GM12873 (cell line): ENCODE data around the gene LIPT2.

Source experiments
- TF ChIP-seq, protein P1 (sequence below): IDR thresholded peaks from 2 replicates; pipeline ENCODE4 v1.5.1; 2012; ENCODE audit warnings: low read depth, mild to moderate bottlenecking, moderate library complexity, low read length, control low read depth; ENCODE audit not compliant: insufficient read depth; ENCODE audit errors: missing control alignments

The LIPT2 gene

DNA sequence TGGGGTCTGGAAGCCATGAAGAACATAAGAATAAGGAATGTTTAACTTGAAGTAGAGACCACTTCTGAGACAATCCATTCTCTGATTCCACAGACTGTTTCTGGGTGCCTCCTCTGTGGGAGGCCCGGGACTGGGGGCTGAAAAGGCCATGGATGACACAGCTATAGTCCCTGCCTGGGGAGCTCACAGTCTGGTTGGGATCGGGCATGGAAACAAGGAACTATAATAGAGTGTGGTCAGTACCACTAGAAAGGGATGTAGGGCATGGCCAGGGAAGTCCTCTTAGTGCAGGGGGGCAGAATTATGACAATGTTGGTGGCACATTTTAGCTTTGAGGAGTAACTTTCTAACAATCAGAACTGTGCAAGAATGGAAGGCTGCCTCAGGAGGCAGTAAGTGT lies 17.0 kb downstream of the LIPT2 start:
- TF ChIP-seq, protein P1, sequence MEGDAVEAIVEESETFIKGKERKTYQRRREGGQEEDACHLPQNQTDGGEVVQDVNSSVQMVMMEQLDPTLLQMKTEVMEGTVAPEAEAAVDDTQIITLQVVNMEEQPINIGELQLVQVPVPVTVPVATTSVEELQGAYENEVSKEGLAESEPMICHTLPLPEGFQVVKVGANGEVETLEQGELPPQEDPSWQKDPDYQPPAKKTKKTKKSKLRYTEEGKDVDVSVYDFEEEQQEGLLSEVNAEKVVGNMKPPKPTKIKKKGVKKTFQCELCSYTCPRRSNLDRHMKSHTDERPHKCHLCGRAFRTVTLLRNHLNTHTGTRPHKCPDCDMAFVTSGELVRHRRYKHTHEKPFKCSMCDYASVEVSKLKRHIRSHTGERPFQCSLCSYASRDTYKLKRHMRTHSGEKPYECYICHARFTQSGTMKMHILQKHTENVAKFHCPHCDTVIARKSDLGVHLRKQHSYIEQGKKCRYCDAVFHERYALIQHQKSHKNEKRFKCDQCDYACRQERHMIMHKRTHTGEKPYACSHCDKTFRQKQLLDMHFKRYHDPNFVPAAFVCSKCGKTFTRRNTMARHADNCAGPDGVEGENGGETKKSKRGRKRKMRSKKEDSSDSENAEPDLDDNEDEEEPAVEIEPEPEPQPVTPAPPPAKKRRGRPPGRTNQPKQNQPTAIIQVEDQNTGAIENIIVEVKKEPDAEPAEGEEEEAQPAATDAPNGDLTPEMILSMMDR = no peak

DNA sequence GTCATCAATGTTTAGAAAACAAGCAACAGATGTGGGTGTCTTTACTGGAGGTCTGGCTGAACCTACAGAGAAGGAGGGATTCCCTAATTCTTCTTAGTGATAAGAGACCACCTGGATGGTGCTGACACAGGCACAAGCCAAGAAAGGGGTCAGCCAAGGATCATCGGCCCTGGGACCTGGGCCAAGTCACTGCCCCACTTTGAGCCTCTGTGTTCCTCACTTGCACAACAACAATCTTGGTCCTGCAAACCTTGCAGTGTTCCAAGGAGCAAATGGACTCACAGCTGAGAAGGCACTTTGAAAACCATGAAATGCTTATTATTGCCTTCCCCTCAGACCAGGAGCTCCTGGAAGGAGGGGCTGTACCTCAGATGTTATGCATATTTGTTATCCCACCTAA lies 19.2 kb downstream of the LIPT2 start:
- TF ChIP-seq, protein P1 = no peak

DNA sequence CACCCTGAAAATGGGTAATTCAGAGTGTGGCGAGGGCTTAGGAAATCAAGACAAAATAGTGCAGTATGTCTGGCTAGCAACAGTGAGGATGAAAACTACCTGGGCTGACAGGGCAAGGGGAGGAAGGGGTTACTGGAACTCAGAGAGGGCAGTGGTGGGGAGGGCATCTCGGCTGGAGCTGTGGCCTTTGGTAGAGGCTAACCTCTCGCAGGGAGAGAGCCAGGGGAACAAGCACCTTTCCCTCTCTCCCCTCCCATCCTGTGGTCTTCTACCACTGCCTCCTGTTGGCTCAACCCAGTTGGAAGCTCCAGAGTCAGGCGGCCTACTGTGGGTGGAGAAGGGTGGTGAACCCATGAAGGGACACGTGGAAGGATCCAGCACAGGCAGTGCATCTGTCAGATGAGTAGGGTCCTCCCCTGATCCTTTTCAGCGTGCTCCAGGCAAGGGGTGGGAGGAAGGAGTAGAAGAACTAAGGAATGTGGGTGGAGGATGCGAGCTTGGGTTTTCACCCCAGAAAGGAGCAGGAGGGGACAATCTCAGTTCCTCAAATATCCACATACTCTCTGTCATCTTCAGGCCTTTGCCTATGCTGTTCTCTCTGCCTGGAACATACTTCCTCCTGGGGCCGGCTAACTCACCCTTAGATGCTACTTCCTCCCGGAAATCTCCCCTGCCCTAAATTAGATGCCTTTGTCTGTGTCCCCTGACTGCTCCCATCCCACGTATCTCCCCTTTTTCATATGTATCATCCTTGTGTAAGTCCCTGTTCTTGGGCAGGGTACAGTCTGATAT lies 19.9 kb downstream of the LIPT2 start:
- TF ChIP-seq, protein P1 = no peak

DNA sequence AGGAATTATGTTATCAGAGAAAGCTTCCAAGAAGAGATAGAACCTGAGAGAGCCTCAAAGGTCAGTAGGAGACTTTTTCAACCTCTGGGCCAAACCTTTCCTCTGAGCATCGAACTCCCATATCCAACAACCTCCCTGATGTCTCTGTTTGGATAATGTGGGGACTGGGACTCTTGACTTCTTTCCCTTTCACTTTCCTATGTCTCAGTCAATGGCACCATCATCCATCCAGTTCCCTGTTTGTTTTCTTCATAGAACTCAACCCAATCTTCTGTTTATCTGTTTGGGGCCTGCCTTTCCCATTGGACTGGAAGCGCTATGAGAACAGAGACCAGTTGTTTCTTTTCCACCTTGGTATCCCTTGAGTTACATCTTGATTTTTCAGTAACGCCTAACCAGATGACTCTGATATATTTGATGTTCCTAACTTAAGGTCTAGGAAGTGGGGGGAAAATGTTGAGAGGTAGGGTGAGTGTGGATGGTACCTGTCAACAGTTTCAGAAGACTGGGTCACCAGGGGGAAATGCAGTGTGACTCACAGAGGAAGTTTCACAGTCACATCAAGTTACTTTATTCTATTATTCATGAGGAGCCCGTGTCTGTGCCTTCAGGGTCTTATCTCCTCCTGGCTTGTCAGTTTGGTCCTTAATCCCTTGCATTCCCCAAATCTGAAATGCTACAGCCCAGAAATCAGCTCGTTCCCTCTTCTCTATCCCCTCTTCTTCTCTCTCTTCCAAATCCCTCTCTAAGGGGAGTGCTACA lies 21.7 kb downstream of the LIPT2 start:
- TF ChIP-seq, protein P1 = no peak

DNA sequence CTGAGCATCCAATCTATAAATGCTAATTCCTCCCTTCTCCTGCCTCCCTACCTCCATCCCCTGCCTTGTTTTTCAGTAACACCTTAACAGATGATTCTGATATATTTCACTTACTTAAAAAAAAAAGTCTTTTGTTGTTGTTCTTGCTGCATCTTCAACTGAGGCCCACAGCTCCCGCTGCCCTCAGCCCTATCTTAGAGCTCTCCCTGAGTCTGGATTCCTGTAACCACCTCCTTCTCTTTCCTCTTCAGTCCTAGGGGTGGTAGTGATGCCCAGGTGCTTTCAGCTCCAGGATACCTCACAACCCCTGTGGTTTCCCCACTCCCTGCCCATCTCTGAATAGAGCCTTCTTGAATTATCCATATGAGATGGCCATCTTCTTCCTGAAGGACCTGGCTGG lies 22.5 kb downstream of the LIPT2 start:
- TF ChIP-seq, protein P1 = no peak

DNA sequence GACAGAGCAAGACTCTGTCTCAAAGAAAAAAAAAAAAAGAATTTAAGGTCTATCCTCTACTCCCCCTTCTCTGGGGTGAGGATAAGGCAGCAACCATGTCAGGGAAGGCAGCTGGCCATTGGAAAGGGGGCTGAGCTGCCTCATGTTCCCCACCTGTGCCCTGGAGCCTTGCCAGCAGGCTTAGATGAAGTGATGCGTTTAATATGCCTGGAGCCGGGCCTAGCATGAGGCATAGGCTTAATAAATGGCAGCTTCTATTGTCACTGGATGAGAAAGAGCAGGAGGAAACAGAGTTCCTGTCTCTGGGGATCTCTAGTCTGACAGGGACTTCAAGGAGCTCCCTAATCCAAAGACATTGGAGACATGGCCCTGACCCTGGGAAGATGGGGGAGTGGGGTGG lies 23.0 kb downstream of the LIPT2 start:
- TF ChIP-seq, protein P1 = no peak

DNA sequence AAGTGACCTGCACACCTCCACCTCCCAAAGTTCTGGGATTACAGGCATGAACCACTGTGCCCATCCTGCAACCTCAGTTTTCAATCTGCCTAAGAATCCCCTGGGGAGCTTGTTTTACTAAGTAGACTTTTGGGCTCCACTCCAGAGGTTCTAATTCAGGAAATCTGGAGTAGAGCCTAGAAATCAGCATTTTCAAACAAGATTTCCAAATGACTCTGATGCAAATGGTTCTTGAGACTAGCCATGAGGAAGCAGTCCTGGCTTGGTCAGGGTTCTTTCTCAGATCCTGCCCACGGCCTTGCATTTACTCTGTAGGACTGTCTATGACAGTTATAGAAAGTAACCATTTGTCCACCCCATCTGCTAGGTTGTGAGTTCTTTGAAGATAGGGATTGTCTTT lies 24.6 kb downstream of the LIPT2 start:
- TF ChIP-seq, protein P1 = no peak
